Lung (tissue), 12 donors: Measurements from ENCODE around the gene C10orf105. TPM values are rescaled to one million over a fixed set of nuclear protein-coding genes. Genes with fewer than 3 reads are reported as not detected.

Experiments used
- ATAC-seq: fragments of 200-7000 bp; cut with Tn5 transposase; one replicate; pipeline ENCODE4 v1.9.1; 2020; ENCODE audit warnings: moderate number of reproducible peaks; ENCODE audit not compliant: insufficient read depth, low FRiP score
- DNase-seq, 3 donors: peaks; one replicate each; pipeline ENCODE4 v3.0.0-alpha.2; 2013 to 2017
- H3K27ac ChIP-seq, 2 donors: one replicate each; pipeline ENCODE4 v1.5.1; 2013; ENCODE audit warnings: mild to moderate bottlenecking in 2 of 2, moderate library complexity in 2 of 2, control low read depth in 1 of 2, inconsistent platforms in 1 of 2, low read depth in 1 of 2, low read length in 1 of 2
- H3K27me3 ChIP-seq, 3 donors: one replicate each; pipeline ENCODE4 v1.5.1; 2013; ENCODE audit warnings: low read length in 2 of 3; ENCODE audit not compliant: control insufficient read depth in 3 of 3, insufficient read depth in 3 of 3
- H3K36me3 ChIP-seq, 4 donors: one replicate each; pipeline ENCODE4 v1.5.1; 2013; ENCODE audit warnings: low read length in 4 of 4, mild to moderate bottlenecking in 1 of 4, moderate library complexity in 1 of 4; ENCODE audit not compliant: control insufficient read depth in 4 of 4, insufficient read depth in 4 of 4
- H3K4me1 ChIP-seq, 5 donors: one replicate each; pipeline ENCODE4 v1.5.1; 2013; ENCODE audit warnings: low read length in 5 of 5, mild to moderate bottlenecking in 2 of 5, moderate library complexity in 1 of 5; ENCODE audit not compliant: control insufficient read depth in 5 of 5, insufficient read depth in 5 of 5
- H3K4me3 ChIP-seq: one replicate; pipeline ENCODE4 v1.5.1; 2013; ENCODE audit warnings: mild to moderate bottlenecking, control low read depth, moderate library complexity
- H3K9ac ChIP-seq, 2 donors: one replicate each; pipeline ENCODE4 v1.5.1; 2013; ENCODE audit warnings: low read length in 2 of 2, control low read depth in 1 of 2; ENCODE audit not compliant: insufficient read depth in 1 of 2
- H3K9me3 ChIP-seq, 4 donors: one replicate each; pipeline ENCODE4 v1.5.1; 2013; ENCODE audit warnings: low read length in 3 of 4, mild to moderate bottlenecking in 1 of 4, moderate library complexity in 1 of 4; ENCODE audit not compliant: control insufficient read depth in 4 of 4, insufficient read depth in 3 of 4
- CTCF ChIP-seq: IDR thresholded peaks from 2 replicates; pipeline ENCODE4 v1.5.1; 2012; ENCODE audit warnings: mild to moderate bottlenecking; ENCODE audit errors: control extremely low read depth, extremely low read depth
- WGBS, 2 donors: extraction: QIAGEN DNeasy Blood & Tissue Kit; methylation state at CpG; one replicate each; pipeline ENCODE4 v1.1.7; 2013; 5-methylcytosine and 5-hydroxymethylcytosine counted together
- polyA plus RNA-seq, 2 donors: library from polyadenylated mRNA; stranded (reverse); fragments of 200-250 nt; gene quantifications; one replicate each; pipeline ENCODE4 v1.2.1, GENCODE V29; 2013
- total RNA-seq, 2 donors: library from RNA; depleted of rRNA in 1 of 2; stranded (reverse); fragments of >200 nt in 1 of 2; gene quantifications; one replicate each; pipeline ENCODE4 v1.2.1, GENCODE V29; 2014 to 2021
- donor health status: control.
- donor health status: control.
- donor health status: Bipolar disorder and iron deficiency.
- donor health status: healthy.
- donor health status: DM: yes; HTN: yes; CAD: no.

The C10orf105 gene
- total and polyA plus RNA-seq, 4 donors: 0.14 to 0.58 (median 0.27) TPM

- Histone ChIP-seq H3K4me3 (no peak overlapping the region), H3K27me3 (no peaks in the 10 kb centered on the region), H3K9ac (no peak overlapping the region), H3K4me1 (peaks cover 12 to 35% (median 15%) of the 10 kb centered on the region in 5 donors), H3K36me3 (no peaks in the 10 kb centered on the region), H3K9me3 (peaks cover 0 to 5% (median 0%) of the 10 kb centered on the region in 4 donors), H3K27ac (no peak overlapping the region)
- WGBS, 2 donors: 69 to 80% methylated on average over 4 of the region's 4 CpGs
- no peak for DNase-seq
- TF ChIP-seq CTCF: no peak
- ATAC-seq: no peak
Measured at GRCh38 chr10:71743089-71743838, 23.7 kb upstream of the C10orf105 start.

GRCh38 chr10:71742301-71743088 is 22.9 kb upstream of the C10orf105 start:
- Histone ChIP-seq H3K27ac (no peak overlapping the region), H3K4me1 (peaks cover 6 to 29% (median 13%) of the 10 kb centered on the region in 5 donors), H3K36me3 (no peaks in the 10 kb centered on the region), H3K27me3 (no peaks in the 10 kb centered on the region), H3K9ac (no peak overlapping the region), H3K4me3 (no peak overlapping the region), H3K9me3 (peaks cover 0 to 5% (median 0%) of the 10 kb centered on the region in 4 donors)
- no peak for TF ChIP-seq CTCF
- 90 to 92% methylated on average over 10 of the region's 10 CpGs for WGBS, 2 donors
- ATAC-seq (no peak), DNase-seq (no peak)

GRCh38 chr10:71741671-71742070 is 22.1 kb upstream of the C10orf105 start:
- Histone ChIP-seq H3K9me3 (peaks cover 0 to 5% (median 0%) of the 10 kb centered on the region in 4 donors), H3K27me3 (no peaks in the 10 kb centered on the region), H3K36me3 (no peaks in the 10 kb centered on the region), H3K27ac (no peak overlapping the region), H3K4me1 (peaks cover 0 to 25% (median 14%) of the 10 kb centered on the region in 5 donors), H3K9ac (no peak overlapping the region), H3K4me3 (no peak overlapping the region)
- no peak for DNase-seq
- no peak for ATAC-seq
- 97 to 99% methylated on average over 20 of the region's 20 CpGs for WGBS, 2 donors
- no peak for TF ChIP-seq CTCF
